OCI-LY1 (cell line): ENCODE results near the gene ZNF454.

Experiments
- H2AFZ ChIP-seq: fragments of 200-600 bp; sonication (generic), shearing (Covaris generic); 2 replicates; pipeline ENCODE4 v1.6.0; 2014; ENCODE audit warnings: antibody characterized with exemption, mild to moderate bottlenecking, low read length
- H3F3A ChIP-seq: fragments of 200-600 bp; sonication (generic), shearing (Covaris generic); 2 replicates; pipeline ENCODE4 v1.6.0; 2014; ENCODE audit warnings: mild to moderate bottlenecking, antibody characterized with exemption, low read length, moderate library complexity; ENCODE audit not compliant: insufficient read depth
- H3K27ac ChIP-seq: fragments of 200-600 bp; sonication (generic); 2 replicates; pipeline ENCODE4 v1.5.1; 2014; ENCODE audit warnings: low read length, mixed run types, mild to moderate bottlenecking, low read depth; ENCODE audit not compliant: poor library complexity, severe bottlenecking
- H3K27me3 ChIP-seq: fragments of 200-600 bp; sonication (generic); 2 replicates; pipeline ENCODE4 v1.6.0; 2014; ENCODE audit warnings: antibody characterized with exemption, mild to moderate bottlenecking, low read length, moderate library complexity; ENCODE audit not compliant: insufficient read depth
- H3K36me3 ChIP-seq: fragments of 200-600 bp; sonication (generic); 2 replicates; pipeline ENCODE4 v1.6.1; 2014; ENCODE audit warnings: mild to moderate bottlenecking, antibody characterized with exemption, low read length, moderate library complexity, mixed read lengths; ENCODE audit not compliant: insufficient read depth
- H3K4me1 ChIP-seq: fragments of 200-600 bp; sonication (generic); 2 replicates; pipeline ENCODE4 v1.5.1; 2014; ENCODE audit warnings: mild to moderate bottlenecking, low read length, moderate library complexity; ENCODE audit not compliant: insufficient read depth, severe bottlenecking
- H3K4me2 ChIP-seq: fragments of 200-600 bp; sonication (generic), shearing (Covaris generic); 2 replicates; pipeline ENCODE4 v1.6.1; 2014; ENCODE audit warnings: low read length
- H3K4me3 ChIP-seq: fragments of 200-600 bp; sonication (generic); 2 replicates; pipeline ENCODE4 v1.5.1; 2014; ENCODE audit warnings: low read length, low read depth, mild to moderate bottlenecking, mixed read lengths; ENCODE audit not compliant: poor library complexity, severe bottlenecking
- H3K79me2 ChIP-seq: fragments of 200-600 bp; shearing (Covaris generic); 2 replicates; pipeline ENCODE4 v1.6.1; 2016; ENCODE audit warnings: mixed run types, low read length, mixed read lengths; ENCODE audit not compliant: insufficient read depth
- H3K9ac ChIP-seq: fragments of 200-600 bp; sonication (generic), shearing (Covaris generic); 2 replicates; pipeline ENCODE4 v1.6.1; 2014; ENCODE audit warnings: mild to moderate bottlenecking, low read length, mixed read lengths
- H3K9me2 ChIP-seq: fragments of 200-600 bp; sonication (generic), shearing (Covaris generic); 2 replicates; pipeline ENCODE4 v1.6.1; 2014; ENCODE audit warnings: low read depth, mild to moderate bottlenecking, low read length, mixed read lengths
- H3K9me3 ChIP-seq: fragments of 200-600 bp; shearing (Covaris generic); 2 replicates; pipeline ENCODE4 v1.6.1; 2014; ENCODE audit warnings: low read length, mixed read lengths
- H4K20me1 ChIP-seq: fragments of 200-600 bp; sonication (generic), shearing (Covaris generic); 2 replicates; pipeline ENCODE4 v1.6.0; 2016; ENCODE audit warnings: mild to moderate bottlenecking, low read length; ENCODE audit not compliant: insufficient read depth
- EZH2 ChIP-seq: fragments of 200-600 bp; sonication (generic), shearing (Covaris generic); IDR thresholded peaks from 2 replicates; pipeline ENCODE4 v1.8.0; 2017; ENCODE audit warnings: borderline replicate concordance, mixed run types, mild to moderate bottlenecking, antibody characterized with exemption, low read length, moderate library complexity, mixed read lengths
- TF ChIP-seq, protein P1 (sequence below): fragments of 200-600 bp; sonication (generic), shearing (Covaris generic); IDR thresholded peaks from 2 replicates; pipeline ENCODE4 v1.5.1; 2017; ENCODE audit warnings: mild to moderate bottlenecking, antibody characterized with exemption, low read length, moderate library complexity, mixed read lengths

ZNF454 gene

DNA sequence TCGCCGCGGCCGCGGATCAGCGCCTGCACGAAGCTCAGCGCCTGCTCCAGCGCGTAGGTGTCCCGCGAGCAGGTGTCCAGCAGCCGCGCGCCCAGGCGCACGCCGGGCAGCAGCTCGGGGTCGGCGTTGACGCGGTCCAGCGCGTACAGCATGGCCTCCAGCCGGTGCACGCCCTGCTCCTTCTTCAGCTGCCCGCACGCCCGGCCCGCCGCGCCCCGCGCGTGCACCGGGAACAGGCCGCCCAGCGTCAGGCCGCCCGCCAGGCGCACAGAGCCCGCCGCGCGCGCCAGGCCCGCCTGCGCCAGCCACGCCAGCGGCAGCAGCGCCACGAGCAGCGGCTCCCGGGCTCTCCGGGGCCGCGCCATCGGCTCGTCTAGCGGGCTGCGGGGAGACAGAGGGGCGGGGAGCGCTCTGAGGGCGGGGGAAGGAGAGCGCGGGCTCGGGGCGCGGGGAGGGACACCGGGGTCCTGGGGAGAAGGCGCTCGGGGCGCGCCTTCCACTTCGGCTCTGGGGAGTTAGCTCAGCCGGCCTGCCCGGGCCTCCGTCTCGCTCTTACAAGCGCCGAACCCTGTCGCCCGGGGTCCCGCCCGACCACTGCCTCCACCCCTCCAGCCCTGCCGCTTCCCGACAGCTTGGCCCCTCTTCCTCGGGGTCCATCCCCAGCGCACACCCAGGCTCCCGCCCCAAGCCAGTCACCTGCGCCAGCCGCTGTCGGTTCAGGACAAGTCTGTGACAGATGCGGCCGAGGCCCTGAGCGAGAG is 53.8 kb downstream of the ZNF454 start, which contains the start of gene GRM6:
GRM6 (minus strand) TSS at position 741 of the 761 bp plus-strand sequence; CDS start at position 365, 376 bp downstream.
- TF ChIP-seq, protein P1, sequence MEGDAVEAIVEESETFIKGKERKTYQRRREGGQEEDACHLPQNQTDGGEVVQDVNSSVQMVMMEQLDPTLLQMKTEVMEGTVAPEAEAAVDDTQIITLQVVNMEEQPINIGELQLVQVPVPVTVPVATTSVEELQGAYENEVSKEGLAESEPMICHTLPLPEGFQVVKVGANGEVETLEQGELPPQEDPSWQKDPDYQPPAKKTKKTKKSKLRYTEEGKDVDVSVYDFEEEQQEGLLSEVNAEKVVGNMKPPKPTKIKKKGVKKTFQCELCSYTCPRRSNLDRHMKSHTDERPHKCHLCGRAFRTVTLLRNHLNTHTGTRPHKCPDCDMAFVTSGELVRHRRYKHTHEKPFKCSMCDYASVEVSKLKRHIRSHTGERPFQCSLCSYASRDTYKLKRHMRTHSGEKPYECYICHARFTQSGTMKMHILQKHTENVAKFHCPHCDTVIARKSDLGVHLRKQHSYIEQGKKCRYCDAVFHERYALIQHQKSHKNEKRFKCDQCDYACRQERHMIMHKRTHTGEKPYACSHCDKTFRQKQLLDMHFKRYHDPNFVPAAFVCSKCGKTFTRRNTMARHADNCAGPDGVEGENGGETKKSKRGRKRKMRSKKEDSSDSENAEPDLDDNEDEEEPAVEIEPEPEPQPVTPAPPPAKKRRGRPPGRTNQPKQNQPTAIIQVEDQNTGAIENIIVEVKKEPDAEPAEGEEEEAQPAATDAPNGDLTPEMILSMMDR = no peak
- TF ChIP-seq EZH2 = no peak
- Histone ChIP-seq H3K9me3 (no peaks in the 10 kb centered on the region), H3K79me2 (no peaks in the 10 kb centered on the region), H3K4me2 (no peak within 1 kb of the TSS), H3K4me1 (no peaks in the 10 kb centered on the region), H3K27me3 (no peaks in the 10 kb centered on the region), H3K9me2 (no peaks in the 10 kb centered on the region), H2AFZ (no peak within 1 kb of the TSS), H3K27ac (no peak within 1 kb of the TSS), H3K36me3 (no peaks in the 10 kb centered on the region), H4K20me1 (no peaks in the 10 kb centered on the region), H3K9ac (no peak within 1 kb of the TSS), H3K4me3 (no peak within 1 kb of the TSS), H3F3A (no peaks in the 10 kb centered on the region)

DNA sequence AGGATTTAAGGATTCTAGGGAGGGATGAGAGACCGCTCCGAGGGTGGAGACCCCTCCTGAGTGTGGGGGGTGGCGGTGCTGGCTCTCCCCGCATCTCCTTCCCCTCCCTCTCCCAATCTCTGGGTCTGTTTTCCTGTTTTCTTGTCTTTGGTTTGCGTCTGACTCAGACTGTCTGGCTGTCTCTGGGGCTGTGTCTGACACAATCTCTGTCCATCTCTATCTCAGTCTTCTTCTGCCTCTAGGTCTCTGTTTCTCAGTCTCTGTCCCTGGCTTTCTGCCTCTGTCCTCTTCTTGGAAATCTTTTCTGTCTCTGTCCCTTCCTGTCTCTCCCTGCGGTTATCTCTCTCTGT is 54.3 kb downstream of the ZNF454 start:
- H3K9ac ChIP-seq = no peak overlapping the region

DNA sequence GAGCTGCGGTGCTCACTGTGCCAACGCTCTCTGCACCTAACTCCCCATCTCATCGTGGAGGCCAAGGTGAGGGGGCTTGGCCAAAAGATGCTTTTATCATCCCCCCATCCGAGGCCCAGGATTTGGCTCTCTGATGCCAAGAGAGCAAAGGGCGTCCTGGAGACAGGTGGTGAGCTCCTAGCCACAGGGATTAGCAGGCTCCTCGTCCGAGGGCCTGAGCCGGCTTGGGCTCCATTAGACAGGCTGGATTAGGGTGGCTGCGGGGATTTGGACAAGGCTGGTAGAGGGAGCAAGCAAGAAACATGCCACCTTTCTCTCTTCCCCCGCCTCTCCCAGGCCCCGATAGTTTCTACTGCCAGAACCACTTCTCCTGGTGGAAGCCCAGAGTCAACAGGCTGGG is 55.2 kb downstream of the ZNF454 start:
- H3K4me2 ChIP-seq = no peak overlapping the region
- H3K27me3 ChIP-seq = no peaks in the 10 kb centered on the region
- H3K4me3 ChIP-seq = no peak overlapping the region
- no peaks in the 10 kb centered on the region for H3F3A ChIP-seq
- no peaks in the 10 kb centered on the region for H4K20me1 ChIP-seq
- no peaks in the 10 kb centered on the region for H3K79me2 ChIP-seq
- no peaks in the 10 kb centered on the region for H3K4me1 ChIP-seq
- H3K9me3 ChIP-seq = no peaks in the 10 kb centered on the region
- TF ChIP-seq, protein P1 = no peak
- TF ChIP-seq EZH2 = no peak
- no peak overlapping the region for H3K27ac ChIP-seq
- H3K9ac ChIP-seq = no peak overlapping the region
- no peak overlapping the region for H2AFZ ChIP-seq
- no peaks in the 10 kb centered on the region for H3K9me2 ChIP-seq
- H3K36me3 ChIP-seq = no peaks in the 10 kb centered on the region

More for the DNA sequence above, 54.3 kb downstream of the ZNF454 start:
- no peaks in the 10 kb centered on the region for H3K36me3 ChIP-seq
- no peaks in the 10 kb centered on the region for H3F3A ChIP-seq
- H3K9me3 ChIP-seq = no peaks in the 10 kb centered on the region
- no peak overlapping the region for H3K4me3 ChIP-seq
- H2AFZ ChIP-seq = no peak overlapping the region
- no peaks in the 10 kb centered on the region for H3K4me1 ChIP-seq
- TF ChIP-seq EZH2 = no peak
- TF ChIP-seq, protein P1 = no peak
- H3K27me3 ChIP-seq = no peaks in the 10 kb centered on the region
- no peaks in the 10 kb centered on the region for H3K79me2 ChIP-seq
- no peak overlapping the region for H3K27ac ChIP-seq
- H3K4me2 ChIP-seq = no peak overlapping the region
- no peaks in the 10 kb centered on the region for H4K20me1 ChIP-seq
- H3K9me2 ChIP-seq = no peaks in the 10 kb centered on the region
